ENCODE results near the gene OR1A1. TPM values are rescaled to one million over a fixed set of nuclear protein-coding genes. Genes with fewer than 3 reads are reported as not detected.

OR1A1 gene
- polyA plus RNA-seq, 1 donor from 2014 or later = not detected

GRCh38 chr17:3256575-3256974 is 49.1 kb downstream of the OR1A1 start:
- peaks cover 1% of the 10 kb centered on the region for H3K36me3 Mint-ChIP-seq
- peaks cover 5% of the 10 kb centered on the region for H3K27me3 Mint-ChIP-seq

GRCh38 chr17:3260163-3260562 is 52.7 kb downstream of the OR1A1 start:
- Mint-ChIP-seq H3K27me3 (peaks cover 1% of the 10 kb centered on the region), H3K27ac (no peak overlapping the region), H3K9me3 (peaks cover 0 to 6% (median 2%) of the 10 kb centered on the region in 3 donors), H3K4me3 (no peak overlapping the region), H3K36me3 (peaks cover 2% of the 10 kb centered on the region), H3K4me1 (peaks cover 0 to 1% (median 0%) of the 10 kb centered on the region in 3 donors)

More at GRCh38 chr17:3256575-3256974, 49.1 kb downstream of the OR1A1 start:
- Mint-ChIP-seq H3K4me1 (peaks cover 0 to 1% (median 0%) of the 10 kb centered on the region in 3 donors), H3K27ac (no peak overlapping the region), H3K9me3 (peaks cover 3 to 7% (median 6%) of the 10 kb centered on the region in 3 donors), H3K4me3 (no peak overlapping the region)

GRCh38 chr17:3260600-3260999 is 53.1 kb downstream of the OR1A1 start:
- peaks cover 1% of the 10 kb centered on the region for H3K27me3 Mint-ChIP-seq
- H3K9me3 Mint-ChIP-seq = peaks cover 0 to 6% (median 2%) of the 10 kb centered on the region in 3 donors
- no peak overlapping the region for H3K27ac Mint-ChIP-seq
- no peak overlapping the region for H3K4me3 Mint-ChIP-seq
- peaks cover 0 to 1% (median 0%) of the 10 kb centered on the region in 3 donors for H3K4me1 Mint-ChIP-seq
- H3K36me3 Mint-ChIP-seq = peaks cover 2% of the 10 kb centered on the region

Other genes starting within 250 kb of the OR1A1 start
- not detected for gene OR1D5, start 144.1 kb upstream of the OR1A1 start, polyA plus RNA-seq
- gene OR1D2, start 103.2 kb upstream of the OR1A1 start, polyA plus RNA-seq = not detected
- gene OR1G1, start 80.1 kb upstream of the OR1A1 start, polyA plus RNA-seq = not detected
- not detected for gene OR1A2, start 10.1 kb upstream of the OR1A1 start, polyA plus RNA-seq
- gene OR3A1, start 90.7 kb downstream of the OR1A1 start, polyA plus RNA-seq = 0.64 TPM
- gene OR3A2, start 178.6 kb downstream of the OR1A1 start, polyA plus RNA-seq = 1.7 TPM
- gene OR1E1, start 190.7 kb downstream of the OR1A1 start, polyA plus RNA-seq = not detected
- gene OR3A3, start 203.7 kb downstream of the OR1A1 start, polyA plus RNA-seq = not detected
- gene OR1E2, start 226.2 kb downstream of the OR1A1 start, polyA plus RNA-seq = not detected

Measured in IgD-negative memory B cell (primary cell).